Breast epithelium (tissue), 4 donors: ENCODE results near the gene RGS7. TPM values are rescaled to one million over a fixed set of nuclear protein-coding genes. Genes with fewer than 3 reads are reported as not detected.

Source experiments
- DNase-seq, 2 donors: peaks; one replicate each; pipeline ENCODE4 v3.0.0-alpha.2; 2019; ENCODE audit warnings: low spot score in 2 of 2
- H3K27ac ChIP-seq, 2 donors: fragments of 200-600 bp; sonication (generic) in 1 of 2; one replicate each; pipeline ENCODE4 v1.5.1; 2016 to 2019; ENCODE audit warnings: mild to moderate bottlenecking in 1 of 2
- H3K27me3 ChIP-seq, 2 donors: fragments of 200-600 bp; sonication (generic) in 1 of 2; one replicate each; pipeline versions ENCODE4 v1.5.1 to v1.6.0; 2017 to 2019; ENCODE audit warnings: control low read depth in 1 of 2, mild to moderate bottlenecking in 1 of 2
- H3K36me3 ChIP-seq: fragments of 200-600 bp; one replicate; pipeline ENCODE4 v1.5.1; 2019
- H3K4me1 ChIP-seq, 2 donors: fragments of 200-600 bp; sonication (generic); one replicate each; pipeline ENCODE4 v1.5.1; 2016 to 2019; ENCODE audit warnings: control low read depth in 1 of 2
- H3K4me3 ChIP-seq, 3 donors: fragments of 200-600 bp; sonication (generic); 1 replicate in 2 of 3; 2 replicates in 1 of 3; pipeline ENCODE4 v1.5.1; 2016 to 2019; ENCODE audit warnings: mild to moderate bottlenecking in 3 of 3, moderate library complexity in 2 of 3
- H3K9me3 ChIP-seq, 2 donors: fragments of 200-600 bp; sonication (generic) in 1 of 2; one replicate each; pipeline ENCODE4 v1.5.1; 2016 to 2019; ENCODE audit warnings: control low read depth in 1 of 2
- CTCF ChIP-seq, 3 donors: fragments of 450-650 bp; IDR thresholded peaks; one replicate each; pipeline ENCODE4 v1.5.1; 2016 to 2017; ENCODE audit warnings: antibody characterized with exemption in 3 of 3, mild to moderate bottlenecking in 3 of 3, moderate library complexity in 3 of 3
- POLR2A ChIP-seq: fragments of 450-650 bp; IDR thresholded peaks from one replicate; pipeline ENCODE4 v1.6.1; 2016; ENCODE audit warnings: antibody characterized with exemption, mild to moderate bottlenecking, moderate library complexity
- POLR2AphosphoS5 ChIP-seq, 3 donors: sonication (generic); formaldehyde crosslinking; IDR thresholded peaks; one replicate each; pipeline ENCODE4 v1.6.1; 2017; ENCODE audit warnings: antibody characterized with exemption in 3 of 3
- intact Hi-C: fragments of 100-400 bp; cut with DNase I; formaldehyde crosslinking; loops from one replicate; pipeline ENCODE4 v1.15.1; 2023; ENCODE audit warnings: low total_unique reads
- total RNA-seq, 3 donors: library from RNA; depleted of rRNA; stranded (reverse); fragments of >200 nt; gene quantifications; one replicate each; pipeline ENCODE4 v1.1.0, GENCODE V29; 2016

The RGS7 gene
- total RNA-seq, 3 donors from 2014 or later: 0.16 TPM; not detected in 2

DNA sequence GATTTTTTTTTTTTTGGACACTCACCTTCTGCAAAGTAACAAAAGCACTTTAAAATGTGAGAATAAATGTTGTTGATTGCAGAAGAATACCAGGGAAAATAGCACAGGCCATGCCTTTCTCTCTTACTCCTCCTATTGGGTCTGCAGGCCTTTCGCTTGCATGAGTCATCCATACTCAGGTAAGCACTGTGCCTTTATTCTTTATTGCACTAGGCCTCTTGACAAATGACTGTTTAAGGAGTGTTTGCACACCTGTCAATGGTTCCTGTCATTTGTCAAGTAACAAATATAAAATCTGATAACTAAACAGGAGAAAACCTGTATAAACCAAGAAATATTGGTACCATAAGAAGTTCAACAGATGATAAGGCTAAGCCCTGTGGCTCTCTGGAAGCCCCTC lies 106.5 kb downstream of the RGS7 start:
- no peak for DNase-seq
- TF ChIP-seq POLR2A (no peak), POLR2AphosphoS5 (IDR thresholded peaks at IDR 0.05) (no peak), CTCF (IDR thresholded peaks at IDR 0.05) (no peak)
- Histone ChIP-seq H3K36me3 (no peaks in the 10 kb centered on the region), H3K4me1 (no peaks in the 10 kb centered on the region), H3K4me3 (no peak overlapping the region), H3K27me3 (no peaks in the 10 kb centered on the region), H3K9me3 (peaks cover 0 to 14% of the 10 kb centered on the region in 2 donors), H3K27ac (no peak overlapping the region)
- intact Hi-C loops: no loop called here

DNA sequence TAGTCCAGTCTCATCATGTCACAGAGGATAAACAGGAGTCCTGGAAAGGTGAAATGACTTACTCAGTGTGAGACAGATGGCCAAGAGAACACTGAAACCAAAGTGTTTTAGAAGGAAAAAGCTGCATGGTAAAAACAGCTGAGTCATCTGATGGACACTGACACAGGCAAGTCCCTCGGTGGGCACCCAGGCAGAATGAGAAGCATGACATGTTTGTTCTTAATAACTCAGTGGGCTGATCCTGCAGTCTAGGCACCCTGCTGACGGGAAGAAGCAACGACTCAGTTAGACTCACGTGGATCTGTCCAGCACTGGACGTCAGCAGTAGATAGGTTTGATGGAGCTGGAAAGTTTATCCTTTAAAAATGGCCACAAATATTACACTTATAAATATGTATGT lies 116.9 kb downstream of the RGS7 start:
- no peak overlapping the region for H3K4me3 ChIP-seq
- no peak overlapping the region for H3K27ac ChIP-seq
- H3K9me3 ChIP-seq: peaks cover 0 to 2% of the 10 kb centered on the region in 2 donors
- no peak for DNase-seq
- intact Hi-C loops: no loop called here
- no peaks in the 10 kb centered on the region for H3K27me3 ChIP-seq
- no peak for TF ChIP-seq POLR2AphosphoS5 (IDR thresholded peaks at IDR 0.05)
- TF ChIP-seq POLR2A: no peak
- TF ChIP-seq CTCF (IDR thresholded peaks at IDR 0.05): no peak
- H3K4me1 ChIP-seq: no peaks in the 10 kb centered on the region
- no peaks in the 10 kb centered on the region for H3K36me3 ChIP-seq

DNA sequence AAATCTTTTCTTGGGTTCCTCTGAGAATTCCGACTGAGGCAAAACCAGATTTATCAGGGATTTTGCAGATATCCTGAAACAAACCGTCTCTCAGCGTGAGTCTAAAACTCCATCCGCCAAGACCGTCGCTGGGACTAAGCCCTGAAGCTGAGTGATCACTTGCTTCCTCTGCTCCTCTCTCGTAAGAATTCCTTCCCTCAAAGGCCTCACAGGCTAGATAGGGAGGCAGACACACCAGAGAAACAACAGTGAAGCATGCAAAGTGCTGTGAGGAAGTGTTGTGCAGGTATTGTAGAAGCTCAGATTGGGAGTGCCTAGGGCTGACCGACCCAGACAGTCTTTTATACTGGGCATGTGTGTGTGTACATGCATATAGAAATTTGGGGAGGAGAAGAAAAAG lies 119.1 kb downstream of the RGS7 start:
- Histone ChIP-seq H3K9me3 (no peaks in the 10 kb centered on the region), H3K27ac (no peak overlapping the region), H3K4me3 (no peak overlapping the region), H3K27me3 (no peaks in the 10 kb centered on the region), H3K36me3 (no peaks in the 10 kb centered on the region), H3K4me1 (no peaks in the 10 kb centered on the region)
- intact Hi-C loops: no loop called here
- TF ChIP-seq CTCF (IDR thresholded peaks at IDR 0.05): no peak
- TF ChIP-seq POLR2A: no peak
- TF ChIP-seq POLR2AphosphoS5 (IDR thresholded peaks at IDR 0.05): no peak
- no peak for DNase-seq

- DNase-seq: no peak
- H3K4me3 ChIP-seq: no peak overlapping the region
- no peaks in the 10 kb centered on the region for H3K36me3 ChIP-seq
- intact Hi-C loops: no loop called here
- H3K4me1 ChIP-seq: no peaks in the 10 kb centered on the region
- TF ChIP-seq POLR2A (no peak), CTCF (IDR thresholded peaks at IDR 0.05) (no peak), POLR2AphosphoS5 (IDR thresholded peaks at IDR 0.05) (no peak)
- no peaks in the 10 kb centered on the region for H3K9me3 ChIP-seq
- no peak overlapping the region for H3K27ac ChIP-seq
- H3K27me3 ChIP-seq: no peaks in the 10 kb centered on the region
These were observed 121.6 kb downstream of the RGS7 start for GRCh38 chr1:241235256-241235897.

DNA sequence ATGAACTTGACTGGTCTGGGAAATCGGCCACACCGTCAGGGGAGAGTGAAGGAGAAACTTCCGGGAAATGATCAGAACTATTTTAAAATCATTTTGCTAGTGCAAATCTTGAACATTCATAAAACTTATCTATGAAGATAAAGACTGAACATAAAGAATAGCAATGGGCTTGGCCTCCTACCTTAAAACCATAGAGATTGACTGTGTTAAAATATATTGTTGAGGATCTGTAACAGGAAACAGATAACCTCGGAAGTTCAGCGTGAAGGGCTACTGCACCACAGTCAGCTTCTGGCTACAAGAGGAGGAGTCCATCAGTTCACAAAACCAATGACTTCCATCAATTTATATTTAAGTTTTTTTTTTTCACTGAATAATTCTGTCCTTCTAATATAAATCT lies 127.3 kb downstream of the RGS7 start:
- no peaks in the 10 kb centered on the region for H3K9me3 ChIP-seq
- DNase-seq: no peak
- no peaks in the 10 kb centered on the region for H3K36me3 ChIP-seq
- H3K4me3 ChIP-seq: no peak overlapping the region
- no peaks in the 10 kb centered on the region for H3K4me1 ChIP-seq
- no peaks in the 10 kb centered on the region for H3K27me3 ChIP-seq
- H3K27ac ChIP-seq: no peak overlapping the region
- intact Hi-C loops: no loop called here
- TF ChIP-seq POLR2A (no peak), POLR2AphosphoS5 (IDR thresholded peaks at IDR 0.05) (no peak), CTCF (IDR thresholded peaks at IDR 0.05) (no peak)
